Upper lobe of left lung (tissue), 6 donors: ENCODE measurements around the gene PPP1R26. TPM values are rescaled to one million over a fixed set of nuclear protein-coding genes. Genes with fewer than 3 reads are reported as not detected.

Experiments
- ATAC-seq, 2 donors: fragments of 200-7000 bp; cut with Tn5 transposase; one replicate each; pipeline ENCODE4 v1.9.1; 2022; ENCODE audit warnings: mild to moderate bottlenecking in 2 of 2, moderate library complexity in 2 of 2; ENCODE audit not compliant: low FRiP score in 2 of 2
- DNase-seq, 2 donors: peaks; one replicate each; pipeline ENCODE4 v3.0.0-alpha.2; 2019 to 2020
- H3K27ac ChIP-seq, 4 donors: fragments of 200-600 bp; sonication (generic); one replicate each; pipeline ENCODE4 v1.5.1; 2016 to 2019
- H3K27me3 ChIP-seq, 4 donors: fragments of 200-600 bp; sonication (generic); one replicate each; pipeline ENCODE4 v1.5.1; 2017 to 2019
- H3K36me3 ChIP-seq, 4 donors: fragments of 200-600 bp; sonication (generic); one replicate each; pipeline ENCODE4 v1.5.1; 2016 to 2019
- H3K4me1 ChIP-seq, 4 donors: fragments of 200-600 bp; sonication (generic); one replicate each; pipeline ENCODE4 v1.5.1; 2018 to 2019
- H3K4me3 ChIP-seq, 4 donors: fragments of 200-600 bp; sonication (generic); one replicate each; pipeline ENCODE4 v1.5.1; 2017 to 2019; ENCODE audit warnings: mild to moderate bottlenecking in 2 of 4, moderate library complexity in 1 of 4
- H3K9me3 ChIP-seq, 4 donors: fragments of 200-600 bp; sonication (generic); one replicate each; pipeline ENCODE4 v1.5.1; 2018 to 2019
- EP300 ChIP-seq, 4 donors: sonication (generic); formaldehyde crosslinking; IDR thresholded peaks; one replicate each; pipeline ENCODE4 v1.5.1; 2017; ENCODE audit warnings: antibody characterized with exemption in 4 of 4, control low read depth in 2 of 4
- POLR2A ChIP-seq, 4 donors: fragments of 450-650 bp; IDR thresholded peaks; one replicate each; pipeline ENCODE4 v1.5.1; 2016 to 2017; ENCODE audit warnings: antibody characterized with exemption in 4 of 4, mild to moderate bottlenecking in 2 of 4
- POLR2AphosphoS5 ChIP-seq, 2 donors: sonication (generic); formaldehyde crosslinking; IDR thresholded peaks; one replicate each; pipeline ENCODE4 v1.5.1; 2017; ENCODE audit warnings: antibody characterized with exemption in 2 of 2
- WGBS, 2 donors: methylation state at CpG; one replicate each; pipeline ENCODE4 v1.1.5; 2017 to 2018; 5-methylcytosine and 5-hydroxymethylcytosine counted together
- total RNA-seq, 6 donors: library from RNA; depleted of rRNA in 4 of 6; stranded (reverse); fragments of >200 nt in 4 of 6; gene quantifications; one replicate each; pipeline versions ENCODE4 v1.1.0 to v1.2.1, GENCODE V29; 2016 to 2021
- TF ChIP-seq, protein P1 (sequence below), 6 experiments: fragments of 450-650 bp in 4 of 6; fragments of 200-600 bp in 2 of 6; sonication (generic) in 2 of 6; IDR thresholded peaks; one replicate each; pipeline ENCODE4 v1.5.1; 2016 to 2019; ENCODE audit warnings: antibody characterized with exemption in 6 of 6
- donor health status: DM: no; HTN: no; CAD: no; lungs with moderate emphysema.
- donor health status: DM: no; HTN: yes; CAD: no; lungs with severe emphysema.

Gene PPP1R26
- total RNA-seq, 6 donors from 2014 or later, result 25.6 to 48.6 (median 33.8) TPM

DNA sequence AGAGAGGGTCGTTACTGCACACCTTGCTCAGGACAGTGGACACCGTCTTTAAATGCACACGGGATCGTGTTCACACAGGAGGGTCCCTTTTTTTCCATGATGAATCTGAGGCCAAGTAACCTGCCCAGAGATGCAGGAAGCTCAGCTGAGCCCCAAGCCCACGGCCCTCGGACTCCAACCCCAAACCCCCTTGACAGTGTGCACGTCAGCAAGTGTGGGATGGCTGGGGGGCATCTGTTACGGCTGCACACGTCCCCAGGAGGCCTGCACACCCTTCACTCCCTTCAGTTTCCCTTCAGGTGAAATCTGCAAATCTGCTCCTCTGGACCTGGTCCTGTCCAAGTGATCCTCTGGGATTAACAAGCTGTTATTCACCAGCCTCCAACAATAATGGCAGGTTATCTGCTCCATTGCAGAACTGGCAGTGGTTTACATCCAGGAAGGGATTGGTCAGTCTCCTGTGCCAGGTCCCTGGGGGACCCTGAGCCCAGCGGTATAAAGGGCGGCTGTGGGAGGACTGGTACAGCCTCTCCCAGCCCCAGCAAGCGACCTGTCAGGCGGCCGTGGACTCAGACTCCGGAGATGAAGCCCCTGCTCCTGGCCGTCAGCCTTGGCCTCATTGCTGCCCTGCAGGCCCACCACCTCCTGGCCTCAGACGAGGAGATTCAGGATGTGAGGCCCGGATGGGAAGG is 41.5 kb downstream of the PPP1R26 start, which contains the start of gene LCN1:
TSS of gene LCN1 (plus strand) at position 525 of the 692 bp plus-strand sequence. CDS start at position 583, 58 bp downstream.
- Histone ChIP-seq H3K4me1 (no peaks in the 10 kb centered on the region), H3K36me3 (no peaks in the 10 kb centered on the region), H3K27ac (no peak within 1 kb of the TSS), H3K9me3 (no peaks in the 10 kb centered on the region), H3K27me3 (no peaks in the 10 kb centered on the region), H3K4me3 (no peak within 1 kb of the TSS)
- WGBS, 2 donors, result 82 to 85% methylated on average over 11 to 18 of the region's 18 CpGs
- ATAC-seq (no peak), DNase-seq (peak in 1 of 2 donors; percentile 50)
- TF ChIP-seq POLR2AphosphoS5 (IDR thresholded peaks at IDR 0.05), result no peak
- TF ChIP-seq, protein P1, sequence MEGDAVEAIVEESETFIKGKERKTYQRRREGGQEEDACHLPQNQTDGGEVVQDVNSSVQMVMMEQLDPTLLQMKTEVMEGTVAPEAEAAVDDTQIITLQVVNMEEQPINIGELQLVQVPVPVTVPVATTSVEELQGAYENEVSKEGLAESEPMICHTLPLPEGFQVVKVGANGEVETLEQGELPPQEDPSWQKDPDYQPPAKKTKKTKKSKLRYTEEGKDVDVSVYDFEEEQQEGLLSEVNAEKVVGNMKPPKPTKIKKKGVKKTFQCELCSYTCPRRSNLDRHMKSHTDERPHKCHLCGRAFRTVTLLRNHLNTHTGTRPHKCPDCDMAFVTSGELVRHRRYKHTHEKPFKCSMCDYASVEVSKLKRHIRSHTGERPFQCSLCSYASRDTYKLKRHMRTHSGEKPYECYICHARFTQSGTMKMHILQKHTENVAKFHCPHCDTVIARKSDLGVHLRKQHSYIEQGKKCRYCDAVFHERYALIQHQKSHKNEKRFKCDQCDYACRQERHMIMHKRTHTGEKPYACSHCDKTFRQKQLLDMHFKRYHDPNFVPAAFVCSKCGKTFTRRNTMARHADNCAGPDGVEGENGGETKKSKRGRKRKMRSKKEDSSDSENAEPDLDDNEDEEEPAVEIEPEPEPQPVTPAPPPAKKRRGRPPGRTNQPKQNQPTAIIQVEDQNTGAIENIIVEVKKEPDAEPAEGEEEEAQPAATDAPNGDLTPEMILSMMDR (IDR thresholded peaks at IDR 0.05), result no peak

DNA sequence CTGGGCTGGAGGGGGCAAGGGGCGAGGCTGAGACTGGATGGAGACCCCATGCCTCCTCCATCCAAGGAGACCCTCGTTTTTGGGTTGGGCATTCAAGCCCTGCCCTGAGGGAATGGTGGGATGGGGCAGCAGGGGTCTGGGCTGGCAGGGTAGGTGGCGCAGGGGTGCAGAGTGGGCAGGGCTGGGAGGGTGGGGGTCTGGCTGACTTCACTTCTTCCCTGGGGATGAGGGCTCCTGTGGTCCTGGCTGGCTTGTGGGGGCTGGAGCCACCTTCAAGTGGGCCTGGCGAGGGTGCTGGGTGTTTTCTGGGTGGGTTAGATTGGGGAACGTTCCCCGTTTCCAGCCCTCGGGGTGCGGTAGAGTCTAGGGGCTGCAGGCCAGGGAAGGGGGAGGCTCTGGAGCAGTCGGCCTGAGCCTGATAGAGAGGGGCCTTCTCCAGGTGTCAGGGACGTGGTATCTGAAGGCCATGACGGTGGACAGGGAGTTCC is 42.1 kb downstream of the PPP1R26 start:
- H3K27ac ChIP-seq, result no peak overlapping the region
- H3K4me1 ChIP-seq, result no peaks in the 10 kb centered on the region
- H3K27me3 ChIP-seq, result no peaks in the 10 kb centered on the region
- TF ChIP-seq, protein P1 (IDR thresholded peaks at IDR 0.05), result no peak
- no peak for TF ChIP-seq EP300 (IDR thresholded peaks at IDR 0.05)
- TF ChIP-seq POLR2A (IDR thresholded peaks at IDR 0.05), result no peak
- no peak for TF ChIP-seq POLR2AphosphoS5 (IDR thresholded peaks at IDR 0.05)
- H3K36me3 ChIP-seq, result no peaks in the 10 kb centered on the region
- no peak overlapping the region for H3K4me3 ChIP-seq
- no peaks in the 10 kb centered on the region for H3K9me3 ChIP-seq
- no peak for DNase-seq
- ATAC-seq, result no peak
- 52 to 83% methylated on average over 2 to 11 of the region's 11 CpGs for WGBS, 2 donors

DNA sequence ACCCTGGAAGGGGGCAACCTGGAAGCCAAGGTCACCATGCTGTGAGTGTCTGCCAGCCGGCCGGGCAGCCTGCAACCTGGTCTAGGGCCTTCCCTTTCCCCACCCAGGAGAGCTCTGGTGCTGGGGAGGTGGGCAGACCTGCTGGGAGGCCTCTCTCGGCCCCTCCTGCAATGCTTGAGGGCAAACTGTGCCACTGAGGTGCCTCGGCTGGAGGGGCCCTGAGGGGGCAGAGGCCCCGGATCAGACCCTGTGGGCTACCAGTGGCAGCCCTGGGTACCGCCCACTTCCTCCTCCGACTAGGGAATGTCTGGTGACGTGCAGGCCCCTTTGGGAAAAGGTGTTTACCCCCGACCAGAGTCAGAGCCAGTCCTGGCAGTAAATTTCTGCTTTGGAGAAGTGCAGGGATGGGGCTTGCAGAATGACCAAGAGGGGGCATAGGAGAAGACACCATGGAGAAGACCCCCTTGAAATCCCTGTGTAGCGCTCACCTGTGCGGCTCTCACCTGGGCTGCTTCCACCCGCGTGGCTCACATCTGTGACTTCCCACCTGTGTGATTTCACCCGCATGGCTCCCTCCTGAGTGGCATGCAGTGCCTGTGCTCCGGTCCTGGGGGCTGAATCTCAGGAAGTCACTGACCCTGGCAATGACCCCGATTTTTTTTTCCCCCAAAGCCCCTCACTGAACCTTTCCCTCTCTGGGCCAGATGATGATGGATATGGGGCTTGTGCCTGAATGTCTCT is 42.7 kb downstream of the PPP1R26 start:
- Histone ChIP-seq H3K27ac (no peak overlapping the region), H3K4me3 (no peak overlapping the region), H3K9me3 (no peaks in the 10 kb centered on the region), H3K27me3 (no peaks in the 10 kb centered on the region), H3K4me1 (no peaks in the 10 kb centered on the region), H3K36me3 (no peaks in the 10 kb centered on the region)
- TF ChIP-seq POLR2A (IDR thresholded peaks at IDR 0.05) (no peak), EP300 (IDR thresholded peaks at IDR 0.05) (no peak), POLR2AphosphoS5 (IDR thresholded peaks at IDR 0.05) (no peak)
- TF ChIP-seq, protein P1 (IDR thresholded peaks at IDR 0.05), result no peak
- ATAC-seq (no peak), DNase-seq (peak in 1 of 2 donors; percentile 40)
- 74% methylated on average over 8 to 16 of the region's 16 CpGs for WGBS, 2 donors

DNA sequence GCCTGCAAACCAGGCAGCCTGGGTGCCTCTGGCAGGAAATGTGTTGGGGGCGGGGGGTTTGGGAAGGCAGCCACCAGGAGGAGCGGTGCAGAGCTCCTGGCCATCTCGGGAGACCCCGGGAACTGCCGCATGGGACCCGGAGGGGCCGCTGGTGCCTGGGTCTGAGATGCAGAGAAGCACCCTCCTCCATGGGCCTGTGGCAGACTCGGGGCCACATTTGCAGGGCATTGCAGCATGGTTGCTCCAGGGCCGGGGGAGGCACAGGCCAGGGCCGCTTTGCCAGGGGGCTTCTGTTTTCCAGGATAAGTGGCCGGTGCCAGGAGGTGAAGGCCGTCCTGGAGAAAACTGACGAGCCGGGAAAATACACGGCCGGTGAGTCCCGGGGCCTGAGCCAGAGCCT is 43.3 kb downstream of the PPP1R26 start:
- WGBS, 2 donors, result 61 to 73% methylated on average over 13 to 15 of the region's 17 CpGs
- H3K9me3 ChIP-seq, result no peaks in the 10 kb centered on the region
- H3K27ac ChIP-seq, result no peak overlapping the region
- no peaks in the 10 kb centered on the region for H3K4me1 ChIP-seq
- DNase-seq (peak in 1 of 2 donors; percentile 73), ATAC-seq (no peak)
- no peaks in the 10 kb centered on the region for H3K27me3 ChIP-seq
- H3K36me3 ChIP-seq, result no peaks in the 10 kb centered on the region
- no peak overlapping the region for H3K4me3 ChIP-seq
- TF ChIP-seq POLR2A (IDR thresholded peaks at IDR 0.05), result no peak
- no peak for TF ChIP-seq EP300 (IDR thresholded peaks at IDR 0.05)
- no peak for TF ChIP-seq POLR2AphosphoS5 (IDR thresholded peaks at IDR 0.05)
- TF ChIP-seq, protein P1 (IDR thresholded peaks at IDR 0.05), result no peak
